Tibial nerve (tissue), 4 donors: ENCODE data around the gene TMEM272. TPM values are rescaled to one million over a fixed set of nuclear protein-coding genes. Genes with fewer than 3 reads are reported as not detected.

Experiments
- DNase-seq, 2 donors: peaks; one replicate each; pipeline ENCODE4 v3.0.0-alpha.2; 2019; ENCODE audit warnings: low spot score in 2 of 2
- H3K27ac ChIP-seq, 4 donors: fragments of 200-600 bp; sonication (generic) in 3 of 4; one replicate each; pipeline ENCODE4 v1.5.1; 2017 to 2019; ENCODE audit warnings: mild to moderate bottlenecking in 1 of 4
- H3K27me3 ChIP-seq, 2 donors: fragments of 200-600 bp; sonication (generic) in 1 of 2; one replicate each; pipeline versions ENCODE4 v1.5.1 to v1.6.0; 2017 to 2019
- H3K36me3 ChIP-seq, 3 donors: fragments of 200-600 bp; sonication (generic); one replicate each; pipeline ENCODE4 v1.5.1; 2018 to 2019
- H3K4me1 ChIP-seq, 4 donors: fragments of 200-600 bp; sonication (generic) in 3 of 4; one replicate each; pipeline ENCODE4 v1.5.1; 2017 to 2019
- H3K4me3 ChIP-seq, 4 donors: fragments of 200-600 bp; sonication (generic) in 3 of 4; one replicate each; pipeline ENCODE4 v1.5.1; 2017 to 2019; ENCODE audit warnings: mild to moderate bottlenecking in 1 of 4, moderate library complexity in 1 of 4
- H3K9me3 ChIP-seq, 4 donors: fragments of 200-600 bp; sonication (generic) in 3 of 4; one replicate each; pipeline ENCODE4 v1.5.1; 2017 to 2019
- EP300 ChIP-seq, 2 donors: sonication (generic); formaldehyde crosslinking; IDR thresholded peaks; one replicate each; pipeline ENCODE4 v1.6.1; 2017; ENCODE audit warnings: antibody characterized with exemption in 2 of 2, mild to moderate bottlenecking in 1 of 2
- POLR2A ChIP-seq, 2 donors: fragments of 450-650 bp; IDR thresholded peaks; one replicate each; pipeline ENCODE4 v1.6.1; 2017; ENCODE audit warnings: antibody characterized with exemption in 2 of 2, mild to moderate bottlenecking in 2 of 2, moderate library complexity in 2 of 2
- WGBS, 2 donors: methylation state at CpG; one replicate each; pipeline ENCODE4 v1.1.5; 2018; 5-methylcytosine and 5-hydroxymethylcytosine counted together
- total RNA-seq, 4 donors: library from RNA; depleted of rRNA; stranded (reverse); fragments of >200 nt; gene quantifications; one replicate each; pipeline ENCODE4 v1.1.0, GENCODE V29; 2016
- TF ChIP-seq, protein P1 (sequence below), 5 experiments: fragments of 200-600 bp in 3 of 5; fragments of 450-650 bp in 2 of 5; sonication (generic) in 3 of 5; IDR thresholded peaks; one replicate each; pipeline ENCODE4 v1.5.1; 2016 to 2019; ENCODE audit warnings: antibody characterized with exemption in 5 of 5, mild to moderate bottlenecking in 3 of 5, moderate library complexity in 2 of 5

The TMEM272 gene
- total RNA-seq, 4 donors from 2014 or later: not detected

GRCh38 chr13:51782026-51782710 is 62.8 kb downstream of the TMEM272 start:
- Histone ChIP-seq H3K4me3 (no peak overlapping the region), H3K4me1 (peaks cover 0 to 23% (median 14%) of the 10 kb centered on the region in 4 donors), H3K9me3 (no peaks in the 10 kb centered on the region), H3K27ac (peak overlapping the region in 1 of 4 donors; percentile 2), H3K27me3 (no peaks in the 10 kb centered on the region), H3K36me3 (peaks cover 0 to 9% (median 0%) of the 10 kb centered on the region in 3 donors)
- no peak for DNase-seq
- TF ChIP-seq, protein P1, sequence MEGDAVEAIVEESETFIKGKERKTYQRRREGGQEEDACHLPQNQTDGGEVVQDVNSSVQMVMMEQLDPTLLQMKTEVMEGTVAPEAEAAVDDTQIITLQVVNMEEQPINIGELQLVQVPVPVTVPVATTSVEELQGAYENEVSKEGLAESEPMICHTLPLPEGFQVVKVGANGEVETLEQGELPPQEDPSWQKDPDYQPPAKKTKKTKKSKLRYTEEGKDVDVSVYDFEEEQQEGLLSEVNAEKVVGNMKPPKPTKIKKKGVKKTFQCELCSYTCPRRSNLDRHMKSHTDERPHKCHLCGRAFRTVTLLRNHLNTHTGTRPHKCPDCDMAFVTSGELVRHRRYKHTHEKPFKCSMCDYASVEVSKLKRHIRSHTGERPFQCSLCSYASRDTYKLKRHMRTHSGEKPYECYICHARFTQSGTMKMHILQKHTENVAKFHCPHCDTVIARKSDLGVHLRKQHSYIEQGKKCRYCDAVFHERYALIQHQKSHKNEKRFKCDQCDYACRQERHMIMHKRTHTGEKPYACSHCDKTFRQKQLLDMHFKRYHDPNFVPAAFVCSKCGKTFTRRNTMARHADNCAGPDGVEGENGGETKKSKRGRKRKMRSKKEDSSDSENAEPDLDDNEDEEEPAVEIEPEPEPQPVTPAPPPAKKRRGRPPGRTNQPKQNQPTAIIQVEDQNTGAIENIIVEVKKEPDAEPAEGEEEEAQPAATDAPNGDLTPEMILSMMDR (IDR thresholded peaks at IDR 0.05): no peak
- TF ChIP-seq EP300 (IDR thresholded peaks at IDR 0.05) (no peak), POLR2A (IDR thresholded peaks at IDR 0.05) (no peak)
- WGBS, 2 donors: 88 to 93% methylated on average over 15 of the region's 15 CpGs

DNA sequence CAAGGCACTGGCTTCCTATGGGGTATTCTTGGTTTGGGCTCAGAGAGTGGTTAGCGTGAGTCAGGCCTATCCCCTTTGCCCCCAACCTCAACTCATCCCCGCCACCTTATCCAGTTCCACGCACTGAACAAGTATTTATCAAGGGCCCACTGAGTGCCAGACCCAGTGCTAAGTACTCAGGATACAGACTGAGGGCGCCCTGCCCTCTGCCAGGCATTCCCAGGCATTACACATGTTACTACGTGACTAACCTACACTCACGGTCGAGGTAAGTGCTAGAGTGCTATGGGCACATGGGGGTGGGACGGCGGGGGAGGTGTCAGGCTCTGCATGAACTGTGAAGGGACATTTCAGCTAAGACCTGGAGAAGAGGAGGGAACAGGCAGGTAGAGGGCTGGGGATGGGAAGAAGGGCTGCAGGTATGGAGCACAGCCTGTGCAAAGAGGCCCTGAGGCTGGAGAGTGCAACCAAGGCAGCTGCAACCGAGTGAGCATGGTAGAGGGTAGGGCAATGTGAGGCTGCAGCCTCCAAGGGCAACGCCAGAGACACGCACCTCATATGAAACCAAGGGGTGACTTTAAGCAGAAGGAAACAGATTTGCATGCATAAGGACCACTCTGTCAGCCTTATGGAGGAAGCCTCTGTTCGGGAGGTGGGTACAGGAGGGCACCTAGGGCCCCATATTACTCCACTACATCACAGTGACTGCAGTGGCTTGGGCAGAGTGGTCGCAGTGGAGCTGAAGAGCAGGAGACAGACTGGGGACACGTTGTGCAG is 63.5 kb downstream of the TMEM272 start:
- Histone ChIP-seq H3K27me3 (no peaks in the 10 kb centered on the region), H3K36me3 (peaks cover 0 to 15% (median 0%) of the 10 kb centered on the region in 3 donors), H3K9me3 (no peaks in the 10 kb centered on the region), H3K27ac (no peak overlapping the region), H3K4me1 (peaks cover 0 to 16% (median 11%) of the 10 kb centered on the region in 4 donors), H3K4me3 (no peak overlapping the region)
- WGBS, 2 donors: 81% methylated on average over 15 of the region's 15 CpGs
- no peak for DNase-seq
- TF ChIP-seq, protein P1 (IDR thresholded peaks at IDR 0.05): no peak
- TF ChIP-seq EP300 (IDR thresholded peaks at IDR 0.05) (no peak), POLR2A (IDR thresholded peaks at IDR 0.05) (no peak)

DNA sequence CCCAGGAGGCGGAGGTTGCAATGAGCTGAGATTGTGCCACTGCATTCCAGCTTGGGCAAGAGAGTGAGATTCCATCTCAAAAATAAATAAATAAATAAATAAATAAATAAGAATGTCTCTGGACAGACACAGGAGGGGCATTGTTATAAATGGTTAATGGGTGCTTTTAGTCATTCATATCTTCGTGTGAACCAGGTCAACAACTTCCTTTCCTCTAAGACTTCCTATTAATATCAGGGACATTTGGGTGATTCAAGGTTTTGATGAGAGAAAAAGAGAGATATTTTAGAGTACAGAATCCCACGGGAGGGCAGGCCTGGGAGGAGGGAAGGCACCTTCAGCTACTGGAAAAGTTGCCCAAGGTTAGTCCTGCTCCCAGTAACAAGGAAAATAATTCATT is 64.9 kb downstream of the TMEM272 start:
- no peak for DNase-seq
- Histone ChIP-seq H3K4me3 (no peak overlapping the region), H3K27me3 (no peaks in the 10 kb centered on the region), H3K4me1 (peaks cover 0 to 3% (median 0%) of the 10 kb centered on the region in 4 donors), H3K36me3 (peaks cover 0 to 15% (median 0%) of the 10 kb centered on the region in 3 donors), H3K27ac (no peak overlapping the region), H3K9me3 (no peaks in the 10 kb centered on the region)
- TF ChIP-seq POLR2A (IDR thresholded peaks at IDR 0.05): no peak
- TF ChIP-seq EP300 (IDR thresholded peaks at IDR 0.05): no peak
- TF ChIP-seq, protein P1 (IDR thresholded peaks at IDR 0.05): no peak
- WGBS, 2 donors: 71 to 72% methylated on average over 3 of the region's 3 CpGs

GRCh38 chr13:51778392-51778791 is 66.6 kb downstream of the TMEM272 start:
- Histone ChIP-seq H3K27ac (no peak overlapping the region), H3K4me3 (no peak overlapping the region), H3K36me3 (peaks cover 0 to 23% (median 0%) of the 10 kb centered on the region in 3 donors), H3K4me1 (no peaks in the 10 kb centered on the region), H3K9me3 (no peaks in the 10 kb centered on the region), H3K27me3 (no peaks in the 10 kb centered on the region)
- no peak for DNase-seq
- WGBS, 2 donors: 43 to 44% methylated on average over 11 of the region's 11 CpGs
- TF ChIP-seq EP300 (IDR thresholded peaks at IDR 0.05): no peak
- no peak for TF ChIP-seq POLR2A (IDR thresholded peaks at IDR 0.05)
- TF ChIP-seq, protein P1 (IDR thresholded peaks at IDR 0.05): no peak

DNA sequence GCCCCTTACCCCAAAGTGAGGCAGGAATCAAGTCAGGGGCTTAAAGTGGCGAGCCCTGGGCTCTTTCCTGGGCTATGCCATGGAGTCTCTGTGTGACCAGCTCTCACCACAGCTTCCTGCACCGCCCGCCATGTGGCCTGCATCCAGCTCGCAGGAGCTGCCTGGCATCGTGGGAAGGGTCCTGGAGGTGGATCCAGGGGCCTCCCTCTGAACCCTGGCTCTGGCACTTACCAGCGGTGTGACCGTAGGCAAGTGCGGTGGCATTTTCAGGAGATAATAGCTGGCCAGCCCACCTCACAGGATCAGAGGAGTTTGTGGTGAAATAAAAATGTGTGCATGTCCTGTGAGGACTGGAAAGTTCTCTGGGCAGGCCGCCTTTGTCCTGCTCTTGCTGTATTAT is 67.1 kb downstream of the TMEM272 start:
- TF ChIP-seq, protein P1 (IDR thresholded peaks at IDR 0.05): no peak
- TF ChIP-seq POLR2A (IDR thresholded peaks at IDR 0.05) (no peak), EP300 (IDR thresholded peaks at IDR 0.05) (no peak)
- DNase-seq: no peak
- Histone ChIP-seq H3K4me1 (no peaks in the 10 kb centered on the region), H3K36me3 (peaks cover 0 to 28% (median 0%) of the 10 kb centered on the region in 3 donors), H3K27me3 (no peaks in the 10 kb centered on the region), H3K27ac (no peak overlapping the region), H3K4me3 (no peak overlapping the region), H3K9me3 (no peaks in the 10 kb centered on the region)
- WGBS, 2 donors: 83 to 84% methylated on average over 9 of the region's 9 CpGs
